ENCODE measurements around the gene MTCH1. TPM values are rescaled to one million over a fixed set of nuclear protein-coding genes. Genes with fewer than 3 reads are reported as not detected.

The MTCH1 gene
- total RNA-seq, 2 experiments from 2014 or later: 114 to 117 TPM

- ChIA-PET POLR2A (interaction anchor here (0.6 to 0.9 kb wide), 3 partner anchors 103 to 363 kb away, joined by 5 to 9 read pairs (median 5); no protein-coding TSS in a partner anchor), CTCF (interaction anchor here (1.4 kb wide), 1 partner anchor 231 kb away, joined by 3 read pairs; no protein-coding TSS in a partner anchor)
Observed at GRCh38 chr6:36978421-36979346, 7.3 kb downstream of the MTCH1 start.

DNA sequence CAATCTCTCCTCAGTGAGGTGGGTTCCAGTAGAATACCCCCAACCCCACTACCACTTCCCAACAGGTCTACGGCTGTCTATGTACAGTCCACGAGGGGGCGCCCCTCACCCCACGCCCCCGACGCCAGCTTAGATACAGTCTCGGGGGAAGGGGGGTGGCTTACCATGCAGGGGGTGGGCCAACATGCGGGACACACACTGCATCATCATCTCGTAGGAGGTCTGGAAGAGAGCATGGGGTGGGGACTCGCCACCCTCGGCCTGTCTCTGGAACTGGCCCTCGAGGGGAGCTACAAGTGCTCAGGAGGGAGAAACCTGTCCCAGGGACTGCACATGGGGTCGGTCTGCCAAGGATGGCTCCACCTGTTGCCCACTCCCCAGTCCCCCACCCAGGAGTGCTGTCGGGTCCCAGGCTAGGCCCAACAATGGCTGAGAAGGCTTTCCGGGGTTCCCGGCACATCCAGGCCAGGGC is 8.5 kb downstream of the MTCH1 start:
- CTCF ChIA-PET: no interaction called here
- POLR2A ChIA-PET: no interaction called here

DNA sequence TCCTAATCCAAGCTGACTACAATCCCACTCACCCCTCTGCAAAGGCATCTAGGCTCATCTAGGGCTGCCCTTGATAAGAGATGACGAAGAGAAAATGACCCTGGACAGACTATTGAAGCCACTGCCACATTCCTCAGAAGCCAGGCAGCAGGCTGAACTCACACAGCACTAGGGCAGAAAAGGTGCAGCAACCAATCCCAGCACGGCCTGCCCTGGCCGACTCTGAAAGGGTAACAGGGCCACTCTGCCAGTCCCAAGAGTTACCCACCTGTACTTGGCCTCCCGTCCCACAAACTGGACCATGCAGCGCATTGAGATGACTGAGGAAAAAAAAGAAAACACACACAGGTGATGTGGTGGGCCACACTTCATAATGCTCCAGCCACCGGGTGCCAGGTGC is 9.1 kb downstream of the MTCH1 start:
- ChIA-PET POLR2A (no interaction called here), CTCF (no interaction called here)

DNA sequence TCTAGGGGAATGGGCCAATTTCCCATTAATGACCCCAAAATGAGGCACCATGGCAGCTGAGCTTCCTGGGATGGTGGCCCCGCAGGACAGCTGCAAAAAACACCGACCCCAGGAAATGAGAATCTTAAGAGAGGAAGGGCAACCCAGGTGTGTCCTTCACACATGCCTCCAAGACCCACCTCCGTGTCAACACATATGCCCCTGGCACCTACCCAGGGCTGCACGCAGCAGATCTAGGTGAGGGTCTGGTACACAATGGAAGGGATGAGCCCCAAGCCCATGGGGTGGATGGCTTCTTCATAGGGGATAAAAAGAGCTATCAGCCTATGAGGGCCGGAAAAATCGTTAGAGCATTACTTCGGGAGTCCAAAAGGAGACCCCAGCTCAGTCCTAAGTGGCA is 9.5 kb downstream of the MTCH1 start:
- POLR2A ChIA-PET: no interaction called here
- CTCF ChIA-PET: no interaction called here

DNA sequence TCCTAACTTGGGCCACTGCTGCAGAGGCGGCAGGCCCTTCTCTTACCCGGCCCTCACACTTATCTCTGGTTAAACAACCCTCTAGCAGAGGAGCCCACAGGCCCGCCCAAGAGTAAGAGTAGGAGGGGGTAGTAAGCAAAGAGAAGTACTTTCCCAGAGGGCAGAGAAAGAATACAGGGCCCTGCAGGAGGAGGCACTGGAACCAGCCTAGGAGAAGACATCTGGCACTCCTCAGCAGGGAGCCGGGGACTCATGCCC is 10.1 kb downstream of the MTCH1 start:
- ChIA-PET CTCF (no interaction called here), POLR2A (no interaction called here)

DNA sequence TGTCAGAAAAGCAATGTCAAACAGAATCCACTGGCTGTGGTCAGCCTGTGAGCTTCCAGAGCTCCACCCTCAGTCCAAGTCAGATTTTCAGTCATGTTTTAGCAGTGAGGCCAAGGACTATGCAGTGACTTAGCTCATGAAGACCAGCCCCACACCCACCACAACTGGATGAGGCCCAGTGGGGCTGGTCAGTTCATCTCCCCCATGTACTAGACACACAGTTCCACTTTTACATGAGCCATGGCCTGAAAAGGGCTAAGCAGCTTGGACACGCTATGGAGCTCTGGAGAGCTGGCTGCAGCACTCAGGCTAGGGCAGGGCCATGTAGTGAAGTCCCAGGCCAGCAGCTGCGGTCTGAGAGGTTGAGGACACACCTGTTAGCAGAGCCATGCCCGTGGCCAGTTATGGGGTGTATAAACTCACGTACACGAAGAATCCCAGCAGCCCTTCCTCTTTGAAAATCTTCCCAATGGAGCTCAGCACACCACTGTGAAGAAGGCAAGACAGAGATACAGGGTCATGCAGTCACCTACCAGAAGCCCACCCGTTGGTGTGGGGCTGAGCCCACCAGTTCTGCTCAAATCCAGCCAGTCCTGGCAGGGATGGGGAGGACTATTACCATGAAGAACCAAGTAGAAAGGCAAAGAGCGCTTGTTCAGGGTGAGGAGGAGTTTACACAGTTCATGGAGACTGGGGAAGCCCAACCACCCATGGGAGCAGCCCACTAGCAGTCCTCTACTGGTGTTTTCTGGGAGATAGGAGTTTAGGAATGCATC is 10.6 kb downstream of the MTCH1 start:
- ChIA-PET POLR2A (no interaction called here), CTCF (interaction anchor here (1.7 kb wide), 1 partner anchor 43 kb away, joined by 5 read pairs; no protein-coding TSS in a partner anchor)

- ChIA-PET CTCF (no interaction called here), POLR2A (no interaction called here)
Observed at GRCh38 chr6:36973647-36974046, 12.3 kb downstream of the MTCH1 start.

- POLR2A ChIA-PET: no interaction called here
- CTCF ChIA-PET: no interaction called here
Observed at GRCh38 chr6:36973190-36973589, 12.8 kb downstream of the MTCH1 start.

- ChIA-PET CTCF (no interaction called here), POLR2A (no interaction called here)
Observed at GRCh38 chr6:36971921-36972673, 13.9 kb downstream of the MTCH1 start.

GRCh38 chr6:36970892-36971842 is 14.8 kb downstream of the MTCH1 start:
- ChIA-PET POLR2A (no interaction called here), CTCF (interaction anchor here (0.5 kb wide), 1 partner anchor 217 kb away, joined by 5 read pairs; no protein-coding TSS in a partner anchor)

- ChIA-PET CTCF (interaction anchor here (0.5 kb wide), 1 partner anchor 218 kb away, joined by 5 read pairs; no protein-coding TSS in a partner anchor), POLR2A (interaction anchor here (0.5 kb wide), 1 partner anchor 56 kb away, joined by 3 read pairs; no protein-coding TSS in a partner anchor)
Observed at GRCh38 chr6:36969988-36970891, 15.8 kb downstream of the MTCH1 start.

DNA sequence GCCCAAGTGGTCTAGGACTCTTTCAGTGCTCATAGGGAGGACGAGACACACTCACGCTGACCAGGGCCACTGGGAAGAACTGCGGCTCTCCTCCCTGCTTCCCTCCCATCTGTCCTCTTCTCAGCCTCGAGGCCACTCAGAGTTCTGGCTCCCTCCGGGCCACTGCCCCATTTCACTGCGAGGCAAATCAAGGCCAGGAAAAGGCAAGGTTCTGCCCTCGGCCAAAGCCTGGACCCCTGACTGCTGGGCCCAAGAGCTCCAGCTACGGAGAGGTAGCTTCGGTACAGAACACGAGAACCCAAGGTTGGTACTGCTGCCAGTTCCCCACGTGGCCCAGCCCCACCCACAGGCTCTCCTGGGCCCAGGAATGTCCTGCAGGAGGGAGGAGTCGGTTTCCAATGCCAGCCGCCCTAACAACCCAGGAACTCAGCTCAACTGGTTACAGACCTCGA is 16.7 kb downstream of the MTCH1 start:
- POLR2A ChIA-PET: interaction anchor here (0.5 kb wide), 1 partner anchor 55 kb away, joined by 3 read pairs; no protein-coding TSS in a partner anchor
- CTCF ChIA-PET: no interaction called here

DNA sequence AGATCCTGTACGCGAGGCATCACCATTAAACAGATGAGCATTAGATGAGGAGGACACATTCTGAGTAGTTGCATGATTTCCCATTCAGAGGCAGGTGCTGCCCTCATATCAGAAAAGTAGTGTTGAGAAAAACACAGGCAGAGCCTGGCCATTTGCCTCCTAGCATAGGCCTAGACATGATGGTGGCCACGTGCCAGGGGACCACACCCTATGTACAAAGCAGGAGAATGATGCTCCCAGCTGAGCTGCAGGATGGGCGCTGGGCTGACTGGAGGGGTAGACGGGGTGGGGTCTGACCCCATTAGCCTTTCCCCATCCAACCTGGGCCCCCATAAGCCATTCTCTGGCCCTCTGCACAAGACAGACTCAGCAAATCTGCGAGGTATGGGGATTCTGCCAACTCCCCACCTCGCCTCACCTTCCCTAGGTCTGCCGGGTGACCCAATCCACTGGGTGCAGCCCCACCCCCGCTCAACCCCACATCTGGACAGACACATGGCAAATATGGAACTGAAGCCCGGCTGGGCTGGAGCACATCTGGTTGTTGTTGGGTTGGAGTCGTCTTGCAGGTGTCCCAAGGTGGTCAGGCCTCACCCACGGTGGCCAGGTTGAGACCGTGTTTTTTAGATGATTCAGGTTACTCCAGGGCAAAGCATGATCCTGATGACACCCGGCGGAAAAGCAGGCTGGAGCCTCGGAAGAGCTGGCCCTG is 17.6 kb downstream of the MTCH1 start:
- ChIA-PET POLR2A (no interaction called here), CTCF (no interaction called here)

DNA sequence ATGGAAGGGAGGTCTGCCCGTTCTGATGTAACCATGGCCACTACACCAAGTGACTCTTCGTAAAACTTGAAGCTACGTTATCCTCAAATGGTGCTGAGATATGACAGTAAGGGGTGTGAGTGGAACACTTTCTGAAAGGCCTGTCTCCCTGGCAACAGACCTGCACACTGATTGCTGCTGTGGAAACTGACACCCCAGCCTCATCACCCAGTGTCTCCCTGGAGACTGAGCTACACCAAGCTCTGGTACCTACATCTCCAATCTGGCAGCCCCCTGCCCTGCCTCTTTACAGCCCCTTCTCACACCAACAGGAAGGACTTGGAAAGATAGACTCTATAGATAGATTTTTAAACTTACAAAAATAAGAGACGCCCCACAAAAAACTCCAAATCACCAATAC is 18.2 kb downstream of the MTCH1 start:
- POLR2A ChIA-PET: no interaction called here
- CTCF ChIA-PET: no interaction called here

- ChIA-PET CTCF (no interaction called here), POLR2A (no interaction called here)
Observed at GRCh38 chr6:36967301-36967700, 18.7 kb downstream of the MTCH1 start.

DNA sequence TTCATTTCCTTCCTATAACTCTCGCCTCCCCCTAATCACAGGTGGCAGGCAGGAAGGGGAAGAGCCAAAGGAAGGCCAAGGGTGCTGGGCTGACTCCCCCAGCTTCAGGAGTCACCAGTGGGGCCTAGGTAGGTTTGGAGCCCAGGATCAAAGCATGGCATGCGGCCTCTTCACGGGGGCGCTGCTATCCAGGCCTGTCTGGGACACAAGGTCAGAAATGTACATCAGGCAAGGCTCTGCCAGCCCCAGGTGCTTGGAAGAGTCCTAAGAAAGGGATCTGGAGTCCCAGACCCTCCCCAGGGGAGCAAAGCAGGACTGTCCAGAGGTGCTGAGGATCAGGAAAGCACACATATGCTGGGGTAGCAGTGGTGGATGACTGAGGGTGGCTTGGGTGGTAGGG is 21.1 kb downstream of the MTCH1 start:
- POLR2A ChIA-PET: no interaction called here
- CTCF ChIA-PET: interaction anchor here (1.5 kb wide), 1 partner anchor 38 kb away, joined by 3 read pairs; no protein-coding TSS in a partner anchor

DNA sequence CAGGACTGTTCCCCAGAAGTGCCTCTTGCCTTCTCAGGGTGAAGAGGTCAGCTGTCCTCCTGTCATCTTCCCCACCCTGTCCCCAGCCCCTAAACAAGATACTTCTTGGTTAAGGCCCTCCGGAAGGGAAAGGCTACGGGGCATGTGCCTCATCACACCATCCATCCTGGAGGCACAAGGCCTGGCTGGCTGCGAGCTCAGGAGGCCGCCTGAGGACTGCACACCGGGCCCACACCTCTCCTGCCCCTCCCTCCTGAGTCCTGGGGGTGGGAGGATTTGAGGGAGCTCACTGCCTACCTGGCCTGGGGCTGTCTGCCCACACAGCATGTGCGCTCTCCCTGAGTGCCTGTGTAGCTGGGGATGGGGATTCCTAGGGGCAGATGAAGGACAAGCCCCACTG is 21.6 kb downstream of the MTCH1 start:
- POLR2A ChIA-PET: interaction anchor here (0.9 kb wide), 1 partner anchor 10 kb away, joined by 3 read pairs; the partner anchor contains the start of gene PI16
- CTCF ChIA-PET: interaction anchor here (1.5 kb wide), 1 partner anchor 37 kb away, joined by 3 read pairs; no protein-coding TSS in a partner anchor
